IMR-90 (cell line): ENCODE measurements around the gene DLG3. TPM values are rescaled to one million over a fixed set of nuclear protein-coding genes. Genes with fewer than 3 reads are reported as not detected.

Experiments used
- ATAC-seq: fragments of 200-7000 bp; cut with Tn5 transposase; 2 replicates; pipeline ENCODE4 v1.9.1; 2020; ENCODE audit warnings: low read depth, mild to moderate bottlenecking, moderate library complexity
- BruUV-seq: library from RNA; stranded (reverse); fragments of 400-500 nt; replicated peaks from 2 replicates; lab custom pipeline; 2021; lab: Mats Ljungman, UMichigan
- CTCF ChIA-PET: fragments of 300-600 bp; formaldehyde crosslinking; extraction: SDS; loops from one replicate; lab custom pipeline; 2021; ENCODE audit warnings: antibody characterized with exemption; lab: Yijun Ruan, JAX
- POLR2A ChIA-PET: fragments of 300-600 bp; sonication (Branson Sonifier 250); formaldehyde crosslinking; loops from one replicate; lab custom pipeline; 2022; ENCODE audit warnings: antibody characterized with exemption; ENCODE audit not compliant: unreplicated experiment; lab: Charles Lee
- DNase-seq: peaks from one replicate; pipeline ENCODE4 v3.0.0; 2013
- H2AFZ ChIP-seq: replicated peaks from 2 replicates; pipeline ENCODE3; 2013; ENCODE audit warnings: low read length, mild to moderate bottlenecking; ENCODE audit not compliant: poor library complexity
- H2AK5ac ChIP-seq: 2 replicates; pipeline ENCODE4 v1.6.1; 2013; ENCODE audit warnings: low read depth, low read length, inconsistent platforms
- H2AK9ac ChIP-seq: replicated peaks from 2 replicates; pipeline ENCODE3; 2013; ENCODE audit warnings: mild to moderate bottlenecking, low read depth, low read length, moderate library complexity; ENCODE audit not compliant: poor library complexity
- H2BK120ac ChIP-seq: 2 replicates; pipeline ENCODE4 v1.6.1; 2013; ENCODE audit warnings: low read depth, low read length, inconsistent platforms
- H2BK15ac ChIP-seq: 3 replicates; pipeline ENCODE4 v1.6.1; 2013; ENCODE audit warnings: low read depth, low read length, inconsistent platforms
- H2BK20ac ChIP-seq: 2 replicates; pipeline ENCODE4 v1.6.1; 2013; ENCODE audit warnings: low read depth, mild to moderate bottlenecking, inconsistent platforms, low read length, moderate library complexity
- H2BK5ac ChIP-seq: 2 replicates; pipeline ENCODE4 v1.6.1; 2013; ENCODE audit warnings: mild to moderate bottlenecking, low read depth, low read length, inconsistent platforms; ENCODE audit not compliant: poor library complexity, severe bottlenecking
- H3K14ac ChIP-seq: replicated peaks from 2 replicates; pipeline ENCODE4 v1.6.1; 2013; ENCODE audit warnings: low read depth, low read length, inconsistent platforms
- H3K18ac ChIP-seq: 2 replicates; pipeline ENCODE4 v1.6.1; 2013; ENCODE audit warnings: low read depth, low read length, control low read depth
- H3K23ac ChIP-seq: 2 replicates; pipeline ENCODE4 v1.6.1; 2013; ENCODE audit warnings: low read depth, low read length, inconsistent platforms
- H3K27ac ChIP-seq: 2 replicates; pipeline ENCODE4 v1.5.1; 2013; ENCODE audit warnings: mild to moderate bottlenecking, control low read depth, low read length; ENCODE audit not compliant: insufficient read depth
- H3K27me3 ChIP-seq: 2 replicates; pipeline ENCODE4 v1.6.1; 2013; ENCODE audit warnings: low read length; ENCODE audit not compliant: control insufficient read depth, insufficient read depth
- H3K36me3 ChIP-seq: 2 replicates; pipeline ENCODE4 v1.6.1; 2013; ENCODE audit warnings: low read length, mixed read lengths; ENCODE audit not compliant: control insufficient read depth, insufficient read depth
- H3K4ac ChIP-seq: 2 replicates; pipeline ENCODE4 v1.6.1; 2013; ENCODE audit warnings: low read depth, low read length, inconsistent platforms
- H3K4me1 ChIP-seq: 2 replicates; pipeline ENCODE4 v1.6.1; 2013; ENCODE audit warnings: low read length, mixed read lengths; ENCODE audit not compliant: control insufficient read depth, insufficient read depth
- H3K4me2 ChIP-seq: 2 replicates; pipeline ENCODE4 v1.6.1; 2013; ENCODE audit warnings: low read depth, mild to moderate bottlenecking, control low read depth, low read length, moderate library complexity
- H3K4me3 ChIP-seq: 2 replicates; pipeline ENCODE4 v1.5.1; 2013; ENCODE audit warnings: low read depth, mild to moderate bottlenecking, control low read depth, low read length, moderate library complexity; ENCODE audit not compliant: insufficient read depth
- H3K56ac ChIP-seq: 2 replicates; pipeline ENCODE4 v1.6.1; 2013; ENCODE audit warnings: low read length, inconsistent platforms; ENCODE audit not compliant: insufficient read depth; ENCODE audit errors: extremely low read depth
- H3K79me1 ChIP-seq, 2 experiments: 2 replicates each; pipeline ENCODE4 v1.6.1; 2013; ENCODE audit warnings: low read length in 2 of 2, inconsistent platforms in 1 of 2, low read depth in 1 of 2
- H3K9ac ChIP-seq: 2 replicates; pipeline ENCODE4 v1.6.1; 2013; ENCODE audit warnings: low read depth, low read length, control low read depth
- H3K9me1 ChIP-seq: 2 replicates; pipeline ENCODE4 v1.6.1; 2013; ENCODE audit warnings: low read length, inconsistent platforms; ENCODE audit not compliant: insufficient read depth
- H3K9me3 ChIP-seq: 2 replicates; pipeline ENCODE4 v1.6.1; 2013; ENCODE audit warnings: low read length; ENCODE audit not compliant: control insufficient read depth, insufficient read depth
- H4K20me1 ChIP-seq: 2 replicates; pipeline ENCODE4 v1.6.1; 2013; ENCODE audit warnings: low read length, inconsistent platforms; ENCODE audit not compliant: insufficient read depth
- H4K5ac ChIP-seq: 2 replicates; pipeline ENCODE4 v1.6.1; 2013; ENCODE audit warnings: mild to moderate bottlenecking, low read depth, low read length, control low read depth
- H4K8ac ChIP-seq, 2 experiments: 2 replicates each; pipeline ENCODE4 v1.6.1; 2013; ENCODE audit warnings: low read depth in 2 of 2, low read length in 2 of 2, control low read depth in 1 of 2, inconsistent platforms in 1 of 2
- H4K91ac ChIP-seq: 2 replicates; pipeline ENCODE4 v1.6.1; 2013; ENCODE audit warnings: low read depth, low read length, inconsistent platforms; ENCODE audit not compliant: insufficient read depth
- CTCF ChIP-seq: conservative IDR thresholded peaks from 2 replicates; pipeline ENCODE4 v1.5.1; 2012; ENCODE audit warnings: mild to moderate bottlenecking, low read depth, low read length, improper control_type of control experiment
- ELK1 ChIP-seq: fragments of 150-350 bp; IDR thresholded peaks from 2 replicates; pipeline ENCODE4 v1.6.1; 2016; ENCODE audit warnings: low read depth, mild to moderate bottlenecking, low read length, moderate library complexity, borderline replicate concordance
- MAZ ChIP-seq: IDR thresholded peaks from 2 replicates; pipeline ENCODE4 v1.6.1; 2012; ENCODE audit warnings: low read depth, mild to moderate bottlenecking, low read length, improper control_type of control experiment, moderate library complexity, borderline replicate concordance
- MXI1 ChIP-seq: IDR thresholded peaks from 2 replicates; pipeline ENCODE4 v1.6.1; 2012; ENCODE audit warnings: low read depth, mild to moderate bottlenecking, low read length, moderate library complexity, borderline replicate concordance
- POLR2A ChIP-seq: IDR thresholded peaks from 2 replicates; pipeline ENCODE4 v1.6.1; 2012; ENCODE audit warnings: mild to moderate bottlenecking, low read depth, low read length
- WGBS, 2 experiments: methylation state at CpG; one replicate each; pipeline versions ENCODE4 v1.1.5 to v1.1.7; 2013; ENCODE audit warnings: missing lambda C conversion rate in 2 of 2; ENCODE audit not compliant: insufficient read length in 1 of 2; ENCODE audit errors: extremely low coverage in 2 of 2; 5-methylcytosine and 5-hydroxymethylcytosine counted together
- dilution Hi-C: fragments of 300-500 bp; cut with HindIII; formaldehyde crosslinking; loops from one replicate; pipeline ENCODE4 v1.14.3; 2018; ENCODE audit warnings: low sequenced_read_pairs; ENCODE audit not compliant: unreplicated experiment
- in situ Hi-C: fragments of 300-500 bp; cut with MboI; formaldehyde crosslinking; loops from 3 replicates; pipeline ENCODE4 v1.14.3; 2019; ENCODE audit warnings: low sequenced_read_pairs, inconsistent platforms, mixed read lengths
- intact Hi-C: fragments of 100-400 bp; cut with micrococcal nuclease; formaldehyde crosslinking; loops from 2 replicates; pipeline ENCODE4 v1.10.0; 2022
- polyA plus RNA-seq, 3 experiments: library from polyadenylated mRNA; depleted of rRNA; stranded (reverse); fragments of >200 nt; gene quantifications; 2 replicates each; pipeline ENCODE4 v1.2.3, GENCODE V29; 2012; ENCODE audit warnings: low replicate concordance in 1 of 3
- total RNA-seq: library from RNA; depleted of rRNA; stranded (reverse); fragments of >200 nt; gene quantifications from 2 replicates; pipeline ENCODE4 v1.2.3, GENCODE V29; 2012

Gene DLG3
- total and polyA plus RNA-seq, 2 of the 4 experiments (the other 2 are of a cell fraction): 11.0 to 27.1 TPM

DNA sequence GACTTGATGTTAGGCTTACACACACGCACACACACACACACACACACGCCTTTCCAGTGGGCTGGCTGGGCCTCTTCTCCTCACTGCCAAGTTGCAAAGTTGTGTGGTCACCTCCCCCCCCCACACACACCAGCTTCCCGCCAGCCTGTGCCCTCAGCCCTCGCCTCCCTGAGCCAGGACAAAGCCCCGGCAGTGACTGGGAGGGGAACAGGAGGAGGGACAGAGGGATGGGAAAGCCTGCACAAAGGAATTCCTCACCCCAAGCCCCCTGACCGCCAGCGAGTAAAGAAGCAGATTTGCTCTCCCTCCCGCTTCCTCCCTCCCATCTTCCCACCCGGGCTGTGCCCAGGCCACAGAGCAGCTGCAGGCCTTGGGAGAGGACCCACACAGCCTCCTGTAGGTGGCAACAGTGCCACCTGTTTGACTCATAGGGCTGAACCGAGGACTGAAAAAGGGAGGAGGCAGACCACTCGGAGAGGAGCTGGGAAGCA lies 21.7 kb upstream of the DLG3 start, which contains the start of gene GDPD2:
GDPD2 (plus strand) TSS at position 464 of the 491 bp plus-strand sequence. CDS start 1,671 bp downstream, outside the sequence.
- H3K23ac ChIP-seq: no peak within 1 kb of the TSS
- no peak within 1 kb of the TSS for H3K4ac ChIP-seq
- H4K91ac ChIP-seq: no peak within 1 kb of the TSS
- dilution Hi-C loops: no loop called here
- H4K5ac ChIP-seq: no peak within 1 kb of the TSS
- ChIA-PET CTCF (interaction anchor here (0.6 kb wide), 1 partner anchor 452 kb away, joined by 3 read pairs; no protein-coding TSS in a partner anchor), POLR2A (no interaction called here)
- no peak within 1 kb of the TSS for H2BK20ac ChIP-seq
- H3K4me3 ChIP-seq: no peak within 1 kb of the TSS
- no peak within 1 kb of the TSS for H3K56ac ChIP-seq
- H2BK5ac ChIP-seq: no peak within 1 kb of the TSS
- H2AK5ac ChIP-seq: no peak within 1 kb of the TSS
- H3K36me3 ChIP-seq: peaks cover 3% of the 10 kb centered on the region; the same call in 1 of the 2 replicates
- H3K27ac ChIP-seq: no peak within 1 kb of the TSS
- no peaks in the 10 kb centered on the region for H3K4me1 ChIP-seq
- H3K79me1 ChIP-seq: no peaks in the 10 kb centered on the region
- H3K9me1 ChIP-seq: no peaks in the 10 kb centered on the region
- H3K14ac ChIP-seq: no peak within 1 kb of the TSS
- no peak within 1 kb of the TSS for H3K18ac ChIP-seq
- no peak within 1 kb of the TSS for H4K8ac ChIP-seq
- intact Hi-C loops: no loop called here
- no peak within 1 kb of the TSS for H2BK15ac ChIP-seq
- DNase-seq: peak; percentile 26
- no peak within 1 kb of the TSS for H3K4me2 ChIP-seq
- in situ Hi-C loops: no loop called here
- no TSS peak for BruUV-seq
- TF ChIP-seq POLR2A (no peak), ELK1 (no peak), MAZ (no peak), CTCF (no peak), MXI1 (no peak)
- no peaks in the 10 kb centered on the region for H4K20me1 ChIP-seq
- no peaks in the 10 kb centered on the region for H3K9me3 ChIP-seq
- H2AK9ac ChIP-seq: peak within 1 kb of the TSS; percentile 59
- H3K9ac ChIP-seq: no peak within 1 kb of the TSS
- H2BK120ac ChIP-seq: no peak within 1 kb of the TSS
- peak; percentile 51 for ATAC-seq
- 50% methylated on average over 2 of the region's 11 CpGs; no CpG with 5 or more reads in 1 of the 2 experiments for WGBS, 2 experiments
- peaks cover 8% of the 10 kb centered on the region for H3K27me3 ChIP-seq
- peak within 1 kb of the TSS; percentile 49 for H2AFZ ChIP-seq
